NCI-H2227 (cell line): ENCODE measurements around the gene SIAH3.
"Not testable (repeated sequence)": the region's sequence is repeated elsewhere in the genome, so short reads cannot be mapped to it uniquely, and the experiment has no call there.

ENCODE experiments used
- DNase-seq: peaks from one replicate; lab custom pipeline; 2025; ENCODE audit not compliant: unreplicated experiment; lab: John Stamatoyannopoulos, UW

SIAH3 gene

GRCh38 chr13:45784755-45785675, 66.5 kb downstream of the SIAH3 start:
- DNase-seq, result no peak

DNA sequence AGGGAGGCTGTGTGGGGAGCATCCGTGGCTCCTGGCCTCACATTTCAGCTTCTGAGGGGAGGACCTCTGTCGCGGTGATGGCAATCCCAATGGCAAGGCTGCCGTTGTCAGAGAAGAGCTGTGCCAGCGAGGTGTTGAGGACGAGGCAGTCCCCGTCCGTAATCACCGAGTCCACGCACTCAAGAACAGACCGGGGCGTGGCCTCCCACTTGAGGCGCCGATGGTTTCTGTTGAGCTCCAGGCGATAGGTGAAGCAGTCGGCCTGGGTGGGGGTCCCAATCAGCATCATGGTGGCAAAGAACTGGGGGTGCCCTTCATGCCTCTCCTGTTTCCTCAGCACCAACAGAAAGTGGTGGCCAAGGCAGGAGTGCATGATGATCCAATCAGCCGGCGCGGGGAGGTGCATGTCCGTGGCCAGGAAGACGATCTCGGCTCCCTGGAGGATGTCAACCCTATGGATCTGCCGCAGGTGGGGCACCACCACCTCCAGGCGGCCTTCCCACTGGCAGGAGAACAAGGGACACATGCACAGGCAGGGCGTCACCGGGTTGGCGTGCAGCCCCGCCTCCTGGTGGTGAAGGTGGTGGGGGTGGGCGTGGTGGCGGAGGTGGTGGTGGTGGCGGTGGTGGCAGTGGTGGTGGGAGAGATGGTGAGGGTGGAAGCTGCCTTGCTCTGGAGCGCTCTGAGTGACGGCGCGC, 68.1 kb downstream of the SIAH3 start:
- DNase-seq, result no peak

DNA sequence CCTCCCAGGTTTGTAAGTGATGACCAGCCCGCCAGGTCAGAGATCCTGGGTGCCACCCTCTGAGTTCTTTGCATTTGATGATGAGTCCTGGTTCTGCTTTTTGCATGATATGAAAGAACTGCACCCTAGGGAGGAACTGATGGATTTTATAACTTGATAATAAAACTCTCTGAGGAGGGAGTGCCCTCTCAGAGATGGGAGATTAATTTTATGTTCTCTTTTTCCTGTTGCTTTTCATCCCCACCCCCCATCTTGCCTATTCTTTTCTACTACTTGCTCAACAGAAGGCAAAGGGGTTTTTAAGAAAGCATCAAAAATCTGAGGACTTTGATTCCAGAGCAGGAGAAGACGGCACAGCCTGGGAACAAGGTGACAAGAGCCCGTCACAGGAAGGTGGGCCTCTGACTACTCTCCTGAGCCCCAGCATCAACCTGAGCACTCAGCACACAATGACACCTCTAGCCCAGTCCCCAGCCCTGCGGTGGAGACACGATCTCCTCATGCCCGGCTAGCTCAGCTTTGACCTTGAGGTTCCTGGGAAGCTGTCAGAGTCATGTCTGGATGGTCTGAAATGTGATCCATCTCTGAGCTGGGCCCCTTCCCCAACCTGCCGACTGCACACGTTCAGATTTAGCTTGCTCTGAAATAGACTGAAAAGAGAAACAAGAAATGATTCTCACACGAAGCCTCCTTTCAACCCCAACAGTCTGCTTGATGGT, 69.1 kb downstream of the SIAH3 start:
- DNase-seq, result no peak

- DNase-seq, result peak; percentile 59
Measured at GRCh38 chr13:45781553-45782326, 69.8 kb downstream of the SIAH3 start.

DNA sequence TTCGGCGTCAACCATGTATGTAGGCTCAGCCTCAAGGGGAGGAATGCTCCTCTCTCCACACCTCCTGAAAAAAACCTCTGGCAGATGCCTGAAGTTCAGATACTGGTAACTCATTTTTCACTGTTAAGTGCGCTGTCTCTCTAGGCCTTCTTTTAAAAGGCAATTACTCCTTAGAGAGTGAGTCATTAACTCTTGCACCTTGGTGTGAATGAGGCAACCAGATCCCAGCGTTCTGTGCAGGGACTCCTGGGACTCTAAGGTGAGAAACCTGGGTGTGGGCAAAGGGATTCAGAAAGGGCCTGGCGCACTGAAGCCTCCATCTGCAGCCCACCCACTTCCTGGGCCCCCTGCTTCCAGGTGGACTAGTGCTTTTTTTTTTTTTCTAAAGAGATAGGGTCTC, 71.7 kb downstream of the SIAH3 start:
- DNase-seq, result no peak

- DNase-seq, result no peak
Measured at GRCh38 chr13:45778882-45779281, 72.7 kb downstream of the SIAH3 start.

- DNase-seq, result no peak
Measured at GRCh38 chr13:45776748-45777147, 74.8 kb downstream of the SIAH3 start.

GRCh38 chr13:45775401-45775963, 76.1 kb downstream of the SIAH3 start:
- DNase-seq, result no peak

DNA sequence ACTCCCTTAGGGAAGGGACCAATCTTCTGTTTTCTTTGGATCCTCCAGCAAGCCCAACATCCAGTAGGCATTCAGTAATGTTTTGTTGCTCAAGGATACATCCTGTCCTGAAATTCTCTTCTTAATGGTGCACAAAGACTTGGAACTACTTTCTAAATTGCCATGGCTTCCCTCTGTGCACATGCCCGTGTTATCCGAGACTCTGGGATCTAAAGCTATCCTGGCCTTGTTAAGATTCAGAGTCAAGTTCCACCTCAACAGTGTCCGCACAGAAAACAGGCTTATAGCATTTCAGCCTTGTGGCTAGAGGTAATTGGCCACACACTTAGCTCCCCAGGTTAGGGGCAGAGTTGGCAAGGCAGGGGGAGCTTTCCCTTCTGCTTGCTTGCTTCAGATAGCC, 77.6 kb downstream of the SIAH3 start:
- no peak for DNase-seq

DNA sequence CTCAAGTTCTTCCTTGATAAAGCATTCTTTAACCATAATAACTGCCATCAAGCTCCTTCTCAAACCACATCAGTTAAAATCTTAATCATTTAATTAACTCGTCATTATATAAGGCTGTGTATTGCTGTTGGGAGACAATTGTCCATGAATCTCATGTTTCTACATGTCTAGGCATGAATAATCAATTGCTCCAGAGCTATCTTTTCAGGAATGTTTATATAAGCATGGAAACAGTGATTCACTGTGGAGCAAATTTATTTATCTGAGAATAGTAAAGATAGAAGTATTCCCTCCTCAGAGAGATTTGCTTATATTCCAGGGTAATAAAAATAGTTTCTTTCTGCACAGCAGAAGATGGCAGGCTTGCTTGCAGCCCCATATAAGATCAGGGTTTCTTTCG, 78.3 kb downstream of the SIAH3 start:
- no peak for DNase-seq

DNA sequence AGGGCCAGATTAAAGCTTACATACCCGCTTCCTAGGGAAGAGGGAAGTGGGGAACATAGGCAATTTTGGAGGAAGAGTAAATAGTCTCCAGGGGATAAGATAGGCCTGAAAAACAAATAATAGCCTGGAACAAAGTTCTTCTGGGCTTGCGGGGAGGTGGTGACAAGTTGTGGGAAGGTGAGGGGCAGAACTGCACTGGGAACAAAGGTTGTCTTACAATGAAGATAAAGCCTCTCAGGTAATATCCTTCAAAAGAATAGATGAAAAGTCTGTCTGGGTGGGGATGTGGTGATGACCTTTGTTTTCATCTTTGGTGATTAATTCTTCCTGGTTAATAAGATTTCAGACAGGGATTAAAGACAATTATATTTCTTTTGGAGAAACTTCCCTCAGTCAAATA, 80.7 kb downstream of the SIAH3 start:
- DNase-seq, result no peak

- DNase-seq, result no peak
Measured at GRCh38 chr13:45768656-45769479, 82.7 kb downstream of the SIAH3 start.

DNA sequence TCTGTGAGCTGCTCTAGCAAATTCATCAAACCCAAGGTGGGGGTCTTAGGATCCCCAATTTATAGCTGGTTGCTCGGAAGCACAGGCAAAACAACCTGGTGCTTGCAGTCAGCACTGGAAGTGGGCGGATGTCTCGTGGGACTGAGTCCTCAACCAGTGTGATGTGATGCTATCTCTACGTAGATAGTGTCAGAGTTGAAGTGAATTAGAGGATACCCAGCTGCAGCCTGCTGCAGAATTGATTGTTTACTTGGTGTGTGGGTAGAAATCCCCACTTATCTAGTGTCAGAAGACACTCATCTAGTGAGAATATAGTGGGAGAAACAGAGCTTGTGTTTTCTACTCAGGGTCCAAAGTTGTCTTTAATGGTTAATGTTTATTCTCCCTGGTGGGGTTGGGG, 86.1 kb downstream of the SIAH3 start:
- DNase-seq, result no peak

DNA sequence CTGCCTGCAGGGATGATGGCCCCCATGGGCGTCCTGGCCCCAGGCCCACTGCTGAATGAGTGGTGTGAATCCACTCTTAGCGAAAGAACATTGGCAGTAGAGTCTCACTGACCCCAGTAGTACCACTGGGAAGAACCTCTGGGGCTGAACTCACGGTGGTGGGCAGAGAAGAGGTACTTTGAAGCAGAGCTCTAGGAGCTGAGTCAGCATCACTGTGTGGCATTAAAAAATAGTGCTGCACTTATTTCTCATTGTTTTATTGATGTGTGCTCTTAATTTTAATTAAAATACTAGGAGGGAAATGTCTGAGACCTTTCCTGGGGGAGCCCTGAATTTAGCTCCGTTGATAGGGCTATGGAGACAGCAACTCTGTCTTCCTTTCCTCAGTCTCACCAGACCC, 88.1 kb downstream of the SIAH3 start:
- no peak for DNase-seq

DNA sequence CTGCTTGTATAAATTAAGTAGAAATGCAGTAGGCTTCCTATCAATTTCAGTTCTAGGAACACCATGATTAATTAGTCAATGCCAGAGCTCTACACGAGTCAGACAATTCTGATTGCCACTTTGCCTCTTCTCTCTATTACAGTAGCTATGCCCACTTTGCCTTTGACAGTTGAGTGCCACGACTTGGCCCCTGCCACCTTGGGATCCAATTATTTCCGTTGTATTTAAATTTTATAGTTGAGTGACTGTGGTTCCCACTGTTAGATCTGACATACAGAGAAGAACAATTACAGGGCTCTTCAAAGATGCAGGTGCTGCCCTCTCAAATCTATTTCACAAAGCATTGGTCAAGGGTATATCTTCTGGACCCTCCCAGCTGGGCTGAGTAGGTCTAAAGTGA, 94.0 kb downstream of the SIAH3 start:
- not testable (repeated sequence) for DNase-seq

- not testable (repeated sequence) for DNase-seq
Measured at GRCh38 chr13:45756498-45756897, 95.1 kb downstream of the SIAH3 start.

DNA sequence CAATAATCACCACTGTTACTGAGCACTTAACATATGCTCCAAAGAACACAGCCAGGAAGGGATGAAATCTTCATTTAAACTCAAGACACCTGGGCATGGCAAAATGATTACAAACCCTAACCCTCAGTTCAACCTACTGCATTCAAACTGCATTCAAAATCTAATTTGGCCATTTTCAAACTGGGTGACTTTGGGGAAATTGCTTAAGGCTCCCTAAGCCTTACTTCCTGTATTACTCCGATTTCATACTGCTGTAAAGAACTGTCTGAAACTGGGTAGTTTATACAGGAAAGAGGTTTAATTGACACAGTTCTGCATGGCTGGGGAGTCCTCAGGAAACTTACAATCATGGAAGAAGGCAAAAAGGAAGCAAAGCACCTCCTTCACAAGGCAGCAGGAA, 99.0 kb downstream of the SIAH3 start:
- no peak for DNase-seq

DNA sequence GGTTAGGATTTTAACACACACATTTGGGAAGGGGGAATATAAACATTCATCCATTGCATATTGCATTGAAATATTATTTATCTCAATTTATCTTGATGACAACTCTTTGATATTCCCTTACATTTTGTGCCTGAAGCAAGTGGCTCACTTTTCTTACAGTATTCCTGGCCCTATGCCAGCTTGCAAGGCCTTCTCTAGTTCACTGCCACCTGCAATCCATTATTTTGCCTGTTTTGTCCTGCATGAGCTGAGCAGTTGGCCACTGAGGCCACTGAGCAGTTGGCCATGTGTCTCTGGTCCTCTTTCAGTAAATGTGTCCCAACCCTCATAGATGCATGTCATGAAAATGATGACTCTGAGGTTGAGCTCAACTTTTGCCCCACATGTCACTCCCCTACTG, 99.7 kb downstream of the SIAH3 start:
- no peak for DNase-seq

GRCh38 chr13:45750566-45750965, 101.0 kb downstream of the SIAH3 start:
- no peak for DNase-seq
